Measurements from ENCODE around the gene CRIP1.

The CRIP1 gene

GRCh38 chr14:105529319-105529568 lies 42.6 kb downstream of the CRIP1 start:
- TF ChIP-seq YY1 (IDR thresholded peaks at IDR 0.05; ENCODE audit: low read depth), result no peak
- no peak for TF ChIP-seq TAF1 (IDR thresholded peaks at IDR 0.05; ENCODE audit: low read depth)
- TF ChIP-seq TCF12 (IDR thresholded peaks at IDR 0.05; ENCODE audit: low read depth), result no peak

- TF ChIP-seq ZBTB7A (IDR thresholded peaks at IDR 0.05; ENCODE audit: low read depth), result no peak
- TF ChIP-seq MAX (IDR thresholded peaks at IDR 0.05), result no peak
- TF ChIP-seq EGR1 (IDR thresholded peaks at IDR 0.05), result no peak
- TF ChIP-seq YY1 (IDR thresholded peaks at IDR 0.05; ENCODE audit: low read depth), result no peak
- no peak for TF ChIP-seq TCF12 (IDR thresholded peaks at IDR 0.05; ENCODE audit: low read depth)
- TF ChIP-seq FOXM1 (IDR thresholded peaks at IDR 0.05; ENCODE audit: borderline replicate concordance, low read depth), result no peak
- TF ChIP-seq USF1 (IDR thresholded peaks at IDR 0.05), result no peak
- TF ChIP-seq TAF1 (IDR thresholded peaks at IDR 0.05; ENCODE audit: low read depth), result no peak
- TF ChIP-seq TEAD4 (IDR thresholded peaks at IDR 0.05), result no peak
- no peak for TF ChIP-seq NFIC (IDR thresholded peaks at IDR 0.05)
- TF ChIP-seq EP300 (IDR thresholded peaks at IDR 0.05; ENCODE audit: borderline replicate concordance), result no peak
- no peak for TF ChIP-seq CREB1 (IDR thresholded peaks at IDR 0.05; ENCODE audit: low read depth)
- TF ChIP-seq REST (IDR thresholded peaks at IDR 0.05; ENCODE audit: low read depth), result no peak
- TF ChIP-seq RAD21 (IDR thresholded peaks at IDR 0.05; ENCODE audit: low read depth), result no peak
- no peak for TF ChIP-seq CEBPB (IDR thresholded peaks at IDR 0.05)
Measured at GRCh38 chr14:105529569-105530284, 43.0 kb downstream of the CRIP1 start.

- TF ChIP-seq YY1 (IDR thresholded peaks at IDR 0.05; ENCODE audit: low read depth) (no peak), TAF1 (IDR thresholded peaks at IDR 0.05; ENCODE audit: low read depth) (no peak), TEAD4 (IDR thresholded peaks at IDR 0.05) (no peak), CREB1 (IDR thresholded peaks at IDR 0.05; ENCODE audit: low read depth) (no peak), EGR1 (IDR thresholded peaks at IDR 0.05) (no peak), MAX (IDR thresholded peaks at IDR 0.05) (no peak), ZBTB7A (IDR thresholded peaks at IDR 0.05; ENCODE audit: low read depth) (no peak)
Measured at GRCh38 chr14:105530285-105531087, 43.8 kb downstream of the CRIP1 start.

- TF ChIP-seq FOXM1 (IDR thresholded peaks at IDR 0.05; ENCODE audit: borderline replicate concordance, low read depth) (no peak), TEAD4 (IDR thresholded peaks at IDR 0.05) (no peak), ZBTB7A (IDR thresholded peaks at IDR 0.05; ENCODE audit: low read depth) (no peak), RAD21 (IDR thresholded peaks at IDR 0.05; ENCODE audit: low read depth) (no peak), YY1 (IDR thresholded peaks at IDR 0.05; ENCODE audit: low read depth) (no peak), CEBPB (IDR thresholded peaks at IDR 0.05) (no peak), EGR1 (IDR thresholded peaks at IDR 0.05) (no peak), CREB1 (IDR thresholded peaks at IDR 0.05; ENCODE audit: low read depth) (no peak), USF1 (IDR thresholded peaks at IDR 0.05) (no peak), EP300 (IDR thresholded peaks at IDR 0.05; ENCODE audit: borderline replicate concordance) (no peak), TAF1 (IDR thresholded peaks at IDR 0.05; ENCODE audit: low read depth) (no peak), MAX (IDR thresholded peaks at IDR 0.05) (no peak)
Measured at GRCh38 chr14:105531088-105531893, 44.6 kb downstream of the CRIP1 start.

GRCh38 chr14:105531894-105532623 lies 45.4 kb downstream of the CRIP1 start:
- TF ChIP-seq ZBTB7A (IDR thresholded peaks at IDR 0.05; ENCODE audit: low read depth), result no peak
- TF ChIP-seq TCF12 (IDR thresholded peaks at IDR 0.05; ENCODE audit: low read depth), result no peak
- no peak for TF ChIP-seq EGR1 (IDR thresholded peaks at IDR 0.05)

- TF ChIP-seq FOXM1 (IDR thresholded peaks at IDR 0.05; ENCODE audit: borderline replicate concordance, low read depth), result no peak
- peak; percentile 42 for TF ChIP-seq RAD21 (IDR thresholded peaks at IDR 0.05; ENCODE audit: low read depth)
- no peak for TF ChIP-seq CEBPB (IDR thresholded peaks at IDR 0.05)
Measured at GRCh38 chr14:105532735-105533141, 46.1 kb downstream of the CRIP1 start.

All from Ishikawa (cell line).